Endometrial microvascular endothelial cells (primary cell): ENCODE data around the gene KIAA1549. TPM values are rescaled to one million over a fixed set of nuclear protein-coding genes. Genes with fewer than 3 reads are reported as not detected.
"Not testable (repeated sequence)": the region's sequence is repeated elsewhere in the genome, so short reads cannot be mapped to it uniquely, and the experiment has no call there.

Experiments
- in situ Hi-C: cut with HindIII; loops from 2 replicates; pipeline ENCODE4 v1.10.0; 2017; ENCODE audit warnings: low sequenced_read_pairs, low pct_unique_long_range_greater_than_20kb; ENCODE audit errors: inconsistent ontology term
- total RNA-seq: library from RNA; depleted of rRNA; stranded (reverse); fragments of >200 nt; gene quantifications from one replicate; pipeline ENCODE4 v1.2.3, GENCODE V29; 2015; ENCODE audit errors: inconsistent ontology term

The KIAA1549 gene
- 4.9 TPM for total RNA-seq

GRCh38 chr7:138981332-138982203 lies at the start of gene KIAA1549:
Gene KIAA1549, minus strand, starts transcription at chr7:138981389. Its CDS starts 120 bp downstream, at chr7:138981269.
- in situ Hi-C loops: no loop called here

- in situ Hi-C loops: no loop called here
Measured at GRCh38 chr7:139029353-139029752, 48.2 kb upstream of the KIAA1549 start.

GRCh38 chr7:139026551-139026950 lies 45.4 kb upstream of the KIAA1549 start:
- in situ Hi-C loops: no loop called here

- in situ Hi-C loops: not testable (repeated sequence)
Measured at GRCh38 chr7:139025861-139026260, 44.7 kb upstream of the KIAA1549 start.

GRCh38 chr7:139023076-139023475 lies 41.9 kb upstream of the KIAA1549 start:
- in situ Hi-C loops: no loop called here

GRCh38 chr7:139022286-139022685 lies 41.1 kb upstream of the KIAA1549 start:
- in situ Hi-C loops: no loop called here

GRCh38 chr7:139018910-139019309 lies 37.7 kb upstream of the KIAA1549 start:
- in situ Hi-C loops: no loop called here

- in situ Hi-C loops: no loop called here
Measured at GRCh38 chr7:139016931-139017511, 35.8 kb upstream of the KIAA1549 start.

GRCh38 chr7:139011373-139011772 lies 30.2 kb upstream of the KIAA1549 start:
- in situ Hi-C loops: no loop called here

- in situ Hi-C loops: no loop called here
Measured at GRCh38 chr7:139004321-139005090, 23.3 kb upstream of the KIAA1549 start.

GRCh38 chr7:138999414-138999813 lies 18.2 kb upstream of the KIAA1549 start:
- in situ Hi-C loops: no loop called here

GRCh38 chr7:138992052-138992531 lies 10.9 kb upstream of the KIAA1549 start:
- in situ Hi-C loops: no loop called here

- in situ Hi-C loops: no loop called here
Measured at GRCh38 chr7:138987686-138988085, 6.5 kb upstream of the KIAA1549 start.

- in situ Hi-C loops: no loop called here
Measured at GRCh38 chr7:138982204-138982623, 1.0 kb upstream of the KIAA1549 start.

GRCh38 chr7:138980563-138981291 lies 462 bp downstream of the KIAA1549 start:
- in situ Hi-C loops: no loop called here

- in situ Hi-C loops: no loop called here
Measured at GRCh38 chr7:138979988-138980562, 1.1 kb downstream of the KIAA1549 start.

- in situ Hi-C loops: no loop called here
Measured at GRCh38 chr7:138979226-138979979, 1.8 kb downstream of the KIAA1549 start.
